GM18951 (cell line): ENCODE results near the gene CUL4A.
"Not testable (repeated sequence)": the region's sequence is repeated elsewhere in the genome, so short reads cannot be mapped to it uniquely, and the experiment has no call there.

Experiments
- POLR2A ChIP-seq: IDR thresholded peaks from 4 replicates; pipeline ENCODE4 v1.6.1; 2011; ENCODE audit warnings: mild to moderate bottlenecking; ENCODE audit not compliant: insufficient read length, insufficient read depth; ENCODE audit errors: extremely low read depth
- in situ Hi-C: fragments of 300-500 bp; cut with MboI; formaldehyde crosslinking; loops from one replicate; pipeline ENCODE4 v1.12.0; 2022; ENCODE audit warnings: low sequenced_read_pairs, mixed read lengths, inconsistent platforms; ENCODE audit not compliant: unreplicated experiment

CUL4A gene

DNA sequence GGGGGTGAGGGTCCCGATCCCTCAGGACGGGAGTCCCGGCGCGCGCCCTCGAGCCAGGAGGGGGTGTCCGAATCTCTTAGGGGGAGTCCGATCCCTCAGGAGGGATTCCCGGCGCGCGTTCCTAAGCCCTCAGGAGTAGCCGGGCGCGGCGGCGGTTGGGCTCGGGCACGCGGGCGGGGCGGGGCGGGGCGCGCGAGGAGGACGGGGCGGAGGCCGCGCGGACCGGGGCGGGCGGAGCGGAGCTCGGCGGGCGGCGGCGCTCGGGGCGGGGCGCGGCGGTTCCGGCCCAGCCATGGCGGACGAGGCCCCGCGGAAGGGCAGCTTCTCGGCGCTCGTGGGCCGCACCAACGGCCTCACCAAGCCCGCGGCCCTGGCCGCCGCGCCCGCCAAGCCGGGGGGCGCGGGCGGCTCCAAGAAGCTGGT, at the start of gene CUL4A:
TSS of gene CUL4A (plus strand) at position 278 of the 423 bp plus-strand sequence. CDS start at position 293, 15 bp downstream.
- in situ Hi-C loops: no loop called here
- TF ChIP-seq POLR2A: peak; percentile 65

DNA sequence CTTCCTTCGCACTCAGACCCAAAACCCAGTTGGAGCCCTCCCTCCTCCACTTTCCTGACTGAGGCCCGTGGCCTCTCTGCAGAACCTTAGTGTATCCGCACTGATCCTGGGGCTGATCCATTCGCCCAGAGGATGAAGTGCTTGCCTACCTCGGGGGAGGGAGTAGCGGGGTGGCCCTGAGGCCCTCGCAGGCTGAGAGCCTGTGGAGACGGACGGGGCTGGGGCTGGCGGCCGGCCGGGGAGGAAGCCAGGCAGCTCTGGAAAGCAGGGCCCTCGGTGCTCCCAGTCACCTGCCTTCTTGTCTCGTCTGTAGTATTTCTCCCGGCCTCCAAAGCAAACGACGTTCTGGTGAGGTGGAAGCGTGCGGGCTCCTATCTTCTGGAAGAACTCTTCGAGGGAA, 49.7 kb upstream of the CUL4A start:
- in situ Hi-C loops: no loop called here
- no peak for TF ChIP-seq POLR2A

DNA sequence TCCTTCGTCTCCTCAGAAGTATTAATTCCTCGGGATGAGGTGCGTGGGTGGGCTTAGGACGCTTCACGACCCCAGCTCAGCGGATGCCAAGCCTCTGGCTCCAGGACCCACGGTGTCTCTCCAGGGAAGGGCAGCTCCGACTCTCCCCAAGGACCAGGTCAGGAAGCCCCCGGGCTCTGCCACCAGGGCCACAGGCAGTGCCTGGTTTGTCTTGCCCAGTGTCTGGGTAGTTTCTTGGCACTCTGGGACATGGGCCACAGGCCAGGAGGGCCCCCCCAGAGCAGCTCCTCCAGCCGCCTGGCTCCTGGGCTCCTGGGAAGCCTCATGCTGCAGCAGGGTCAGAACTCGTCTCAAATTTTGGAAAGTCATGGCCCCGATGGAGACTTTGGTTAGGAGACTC, 48.4 kb upstream of the CUL4A start:
- TF ChIP-seq POLR2A: no peak

DNA sequence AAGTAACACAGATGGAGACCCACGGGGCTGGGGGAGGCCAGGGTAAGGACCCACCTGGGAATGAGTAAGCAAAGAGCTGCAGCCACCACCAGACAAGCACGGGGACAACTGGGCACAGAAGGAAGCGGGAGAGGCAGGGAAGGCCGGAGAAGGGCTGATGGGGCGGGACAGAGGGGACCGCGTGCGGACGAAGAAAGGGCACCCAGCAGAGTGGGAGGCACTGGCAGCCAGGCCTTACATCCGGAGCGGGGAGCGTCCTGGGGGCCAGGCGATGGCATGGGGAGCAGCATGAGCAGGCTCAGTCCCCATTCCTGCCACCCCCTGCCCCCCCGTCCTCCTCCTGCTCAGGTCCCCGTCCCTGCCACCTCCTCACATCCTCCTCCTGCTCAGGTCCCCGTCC, 48.0 kb upstream of the CUL4A start:
- in situ Hi-C loops: no loop called here

More for the DNA sequence above, 48.4 kb upstream of the CUL4A start:
- in situ Hi-C loops: no loop called here

DNA sequence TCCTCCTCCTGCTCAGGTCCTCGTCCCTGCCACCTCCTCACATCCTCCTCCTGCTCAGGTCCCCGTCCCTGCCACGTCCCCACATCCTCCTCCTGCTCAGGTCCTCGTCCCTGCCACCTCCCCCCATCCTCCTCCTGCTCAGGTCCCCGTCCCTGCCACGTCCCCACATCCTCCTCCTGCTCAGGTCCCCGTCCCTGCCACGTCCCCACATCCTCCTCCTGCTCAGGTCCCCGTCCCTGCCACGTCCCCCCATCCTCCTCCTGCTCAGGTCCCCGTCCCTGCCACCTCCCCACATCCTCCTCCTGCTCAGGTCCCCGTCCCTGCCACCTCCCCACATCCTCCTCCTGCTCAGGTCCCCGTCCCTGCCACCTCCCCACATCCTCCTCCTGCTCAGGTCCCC, 47.4 kb upstream of the CUL4A start:
- in situ Hi-C loops: not testable (repeated sequence)

More for the DNA sequence above, 48.0 kb upstream of the CUL4A start:
- no peak for TF ChIP-seq POLR2A

DNA sequence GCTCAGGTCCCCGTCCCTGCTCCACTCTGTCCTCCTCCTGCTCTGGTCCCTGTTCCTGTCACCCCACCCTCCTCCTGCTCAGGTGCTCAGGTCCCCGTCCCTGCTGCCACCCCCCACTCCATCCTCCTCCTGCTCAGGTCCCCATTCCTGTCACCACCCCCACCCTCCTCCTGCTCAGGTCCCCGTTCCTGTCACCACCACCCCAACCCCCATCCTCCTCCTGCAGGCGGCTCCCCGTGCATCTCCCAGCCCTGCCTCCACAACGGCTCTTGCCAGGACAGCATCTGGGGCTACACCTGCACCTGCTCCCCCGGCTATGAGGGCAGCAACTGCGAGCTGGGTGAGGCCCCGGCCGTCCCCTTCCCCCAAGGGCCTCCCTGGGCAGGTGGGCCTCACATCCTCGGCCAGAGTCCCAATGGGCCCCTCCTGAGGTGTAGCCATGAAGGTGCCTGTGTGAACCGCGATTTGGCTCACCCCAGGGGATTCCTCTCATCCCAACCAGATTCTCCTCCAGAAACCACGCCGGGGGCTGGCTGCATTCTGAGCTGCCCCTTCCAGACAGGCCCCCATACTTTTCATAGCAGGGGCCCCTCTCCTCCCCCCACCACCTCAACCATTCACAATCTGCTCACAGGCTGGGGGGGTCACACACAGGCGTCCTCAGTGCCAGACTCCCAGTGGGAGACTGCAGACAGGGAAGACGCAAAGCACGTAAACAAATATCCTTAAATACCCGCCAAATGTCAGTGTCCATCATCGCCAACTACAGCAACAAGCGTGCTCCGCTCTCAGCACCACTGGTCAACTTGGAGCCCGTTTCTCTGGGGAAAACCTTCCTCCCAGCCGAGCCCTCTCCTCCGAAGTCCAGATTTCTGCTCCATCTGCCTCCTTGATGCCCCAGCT, 46.4 kb upstream of the CUL4A start:
- in situ Hi-C loops: no loop called here

DNA sequence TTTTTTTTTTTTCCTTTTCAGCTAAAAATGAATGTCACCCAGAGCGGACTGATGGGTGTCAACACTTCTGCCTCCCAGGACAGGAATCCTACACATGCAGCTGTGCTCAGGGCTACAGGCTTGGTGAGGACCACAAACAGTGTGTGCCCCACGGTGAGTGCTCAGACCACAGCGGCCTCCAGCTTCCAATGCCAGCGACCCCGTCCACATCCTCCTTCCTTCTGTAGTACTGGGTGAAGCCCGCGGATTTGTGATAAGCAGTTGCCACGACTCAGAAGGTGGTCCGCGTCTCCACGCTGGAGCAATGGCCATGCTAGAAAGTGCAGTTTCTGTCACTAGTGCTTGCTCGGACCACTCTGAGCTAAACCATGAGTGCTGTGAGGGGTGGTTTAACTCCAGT, 44.9 kb upstream of the CUL4A start:
- in situ Hi-C loops: no loop called here

More for the DNA sequence above, 46.4 kb upstream of the CUL4A start:
- no peak for TF ChIP-seq POLR2A

DNA sequence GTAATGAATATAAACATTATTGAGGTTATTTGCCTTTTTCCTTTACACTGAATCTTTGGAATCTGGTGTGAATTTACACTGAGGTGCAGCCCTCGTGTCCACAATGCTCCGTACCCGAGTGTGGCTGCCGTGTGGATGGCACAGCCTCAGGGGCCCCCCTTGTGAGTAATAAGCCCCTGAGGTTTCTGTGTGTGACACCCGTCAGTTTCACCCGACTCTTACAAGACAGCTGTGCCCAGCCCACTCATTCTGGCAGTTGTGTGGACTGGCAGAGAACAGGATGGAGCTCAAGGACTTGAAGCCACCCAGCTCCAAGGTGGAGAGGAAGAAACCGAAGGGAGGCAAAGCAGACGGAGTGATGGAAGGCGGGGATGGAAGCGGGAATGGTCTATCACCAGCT, 43.1 kb upstream of the CUL4A start:
- in situ Hi-C loops: no loop called here
- TF ChIP-seq POLR2A: no peak

More for the DNA sequence above, 44.9 kb upstream of the CUL4A start:
- no peak for TF ChIP-seq POLR2A

DNA sequence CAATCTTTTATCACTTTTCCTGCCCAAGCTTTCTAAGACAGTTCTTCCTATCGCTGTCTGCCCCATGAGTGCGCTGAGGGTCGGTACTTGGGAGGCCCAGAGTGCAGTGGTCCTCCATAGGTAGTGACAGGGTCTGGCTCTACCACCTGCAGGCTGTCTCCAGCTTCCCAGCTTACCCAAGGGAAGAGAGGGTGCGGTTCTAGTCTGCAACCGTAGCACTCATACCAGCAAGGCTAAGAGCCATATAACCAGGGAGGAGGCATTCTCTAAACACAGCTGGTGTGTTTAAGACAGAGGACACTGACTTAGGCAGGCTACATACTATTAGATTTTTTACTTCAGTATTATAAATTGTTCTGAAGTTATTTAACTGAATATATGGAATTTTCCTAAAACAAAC, 42.7 kb upstream of the CUL4A start:
- in situ Hi-C loops: no loop called here
- no peak for TF ChIP-seq POLR2A

DNA sequence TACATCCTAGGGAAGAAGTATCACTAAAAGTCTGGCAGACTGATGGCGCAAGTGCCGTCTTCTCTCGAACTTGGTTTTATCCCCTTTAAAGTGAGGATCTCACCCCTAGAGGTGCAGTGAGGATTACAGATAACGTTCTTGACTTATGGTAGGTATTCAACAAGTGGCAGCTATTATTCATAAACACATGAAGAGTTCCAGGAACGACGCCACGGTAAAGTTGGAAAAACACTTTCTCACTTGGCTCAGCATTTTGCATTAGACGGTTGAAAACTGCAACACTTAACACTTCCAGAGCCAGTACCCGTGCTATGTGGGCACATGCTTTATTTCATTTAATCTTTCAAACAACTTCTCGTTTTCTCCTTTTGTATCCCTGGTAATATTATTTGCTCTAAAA, 42.3 kb upstream of the CUL4A start:
- in situ Hi-C loops: no loop called here
- TF ChIP-seq POLR2A: no peak

DNA sequence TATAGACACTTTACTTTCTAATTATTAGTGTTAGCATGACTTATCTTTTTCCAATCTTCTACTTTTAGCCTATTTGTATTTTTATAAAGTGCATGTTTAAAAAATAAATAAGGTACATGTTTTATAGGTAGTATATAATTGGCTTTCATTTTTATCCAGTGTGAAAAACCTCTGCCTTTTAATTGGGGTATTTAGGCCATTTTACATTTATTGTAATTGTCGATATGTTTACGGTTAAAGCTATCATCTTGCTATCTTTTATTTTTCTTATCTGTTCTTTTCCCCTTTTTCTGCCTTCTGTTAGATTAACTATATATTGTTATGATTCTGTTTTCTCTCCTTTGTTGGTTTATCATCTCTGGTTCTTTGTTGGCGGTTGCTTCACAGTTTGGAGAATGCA, 41.8 kb upstream of the CUL4A start:
- in situ Hi-C loops: no loop called here
- no peak for TF ChIP-seq POLR2A

DNA sequence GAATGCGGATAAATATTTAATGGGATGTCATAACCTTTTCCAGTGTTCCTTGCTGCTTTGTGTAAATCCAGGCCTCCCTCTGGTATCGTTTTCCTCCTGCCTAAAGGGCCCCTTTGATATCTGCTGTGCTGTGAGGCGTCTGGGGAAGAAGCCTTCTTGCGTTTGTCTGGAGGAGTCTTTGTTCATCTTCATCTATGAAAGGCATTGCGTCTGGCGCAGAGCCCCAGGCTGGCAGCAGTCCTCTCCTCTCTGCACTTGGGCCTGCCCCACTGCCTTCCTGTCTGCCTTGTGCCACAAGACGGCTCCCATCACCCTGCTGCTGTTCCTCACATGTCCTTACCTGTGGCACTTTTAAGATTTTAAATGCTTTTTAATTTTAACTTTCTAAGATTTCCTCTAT, 41.2 kb upstream of the CUL4A start:
- no peak for TF ChIP-seq POLR2A
- in situ Hi-C loops: no loop called here

DNA sequence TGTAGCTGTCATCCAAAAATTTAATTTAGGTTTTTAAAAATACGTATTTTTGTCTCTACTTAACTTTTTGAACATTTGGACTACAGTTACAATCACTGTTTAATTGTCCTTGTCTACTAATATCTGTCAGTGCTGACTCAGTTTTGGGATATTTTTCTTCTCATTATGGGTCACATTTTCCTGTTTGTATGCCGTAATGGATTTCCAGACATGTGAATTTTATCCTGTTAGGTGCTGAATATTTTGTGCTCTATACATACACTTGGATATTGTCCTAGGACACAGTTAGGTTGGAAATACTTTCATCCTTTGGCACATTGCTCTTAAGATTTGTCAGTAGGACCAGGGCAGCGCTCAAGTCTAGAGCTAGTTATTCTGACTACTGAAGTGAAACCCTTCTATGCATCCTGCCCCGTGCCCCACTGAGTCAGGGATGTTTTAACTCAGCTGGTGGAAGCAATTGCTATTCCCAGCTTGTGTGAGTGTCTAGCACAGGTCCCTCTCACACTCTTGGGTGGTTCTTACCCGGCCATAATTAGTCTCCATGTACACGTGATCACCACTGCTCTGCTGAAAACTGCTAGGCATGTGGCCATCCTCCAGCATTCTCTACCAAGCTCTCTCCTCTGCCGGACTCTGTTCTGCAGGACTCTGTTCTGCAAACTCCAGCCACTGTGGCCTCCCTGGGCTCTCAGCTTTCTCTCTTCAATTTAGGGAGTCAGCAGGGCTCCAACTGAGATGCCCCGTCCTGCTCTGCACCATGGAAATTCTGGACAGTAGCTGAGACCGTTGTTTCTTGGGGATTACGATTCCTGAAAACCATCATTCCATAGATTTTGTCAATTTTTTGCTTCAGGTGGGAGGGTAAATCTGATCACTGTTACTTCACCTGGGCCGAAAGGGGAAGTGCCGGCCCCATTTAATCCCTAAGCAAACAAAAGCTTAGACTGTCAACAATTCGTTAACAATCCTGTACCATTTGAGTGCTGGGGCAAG, 39.8 kb upstream of the CUL4A start:
- no peak for TF ChIP-seq POLR2A
- in situ Hi-C loops: no loop called here
